COLO829 (cell line): ENCODE results near the gene DPP9.

Experiments
- DNase-seq: peaks from one replicate; pipeline ENCODE4 v3.0.0; 2012; ENCODE audit warnings: low spot score

Gene DPP9

DNA sequence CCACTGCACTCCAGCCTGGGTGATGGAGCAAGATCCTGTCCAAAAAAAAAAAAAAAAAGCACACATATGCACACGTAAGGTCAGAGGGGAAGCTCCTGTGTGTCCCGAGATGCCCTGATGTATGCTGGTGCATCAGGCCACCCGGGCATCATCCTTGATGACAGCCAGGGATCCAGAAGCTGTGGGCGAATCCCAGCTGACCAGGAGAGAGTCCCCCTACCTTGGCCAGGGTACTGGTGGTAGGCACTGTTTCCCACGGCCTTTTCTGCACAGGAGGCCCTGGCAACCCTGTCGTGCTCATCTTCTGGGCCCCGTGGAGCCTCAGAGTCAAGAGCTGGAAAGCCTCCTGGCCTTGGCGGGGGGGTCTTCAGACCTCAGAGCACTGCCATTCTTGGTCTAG, 67.5 kb downstream of the DPP9 start:
- no peak for DNase-seq

DNA sequence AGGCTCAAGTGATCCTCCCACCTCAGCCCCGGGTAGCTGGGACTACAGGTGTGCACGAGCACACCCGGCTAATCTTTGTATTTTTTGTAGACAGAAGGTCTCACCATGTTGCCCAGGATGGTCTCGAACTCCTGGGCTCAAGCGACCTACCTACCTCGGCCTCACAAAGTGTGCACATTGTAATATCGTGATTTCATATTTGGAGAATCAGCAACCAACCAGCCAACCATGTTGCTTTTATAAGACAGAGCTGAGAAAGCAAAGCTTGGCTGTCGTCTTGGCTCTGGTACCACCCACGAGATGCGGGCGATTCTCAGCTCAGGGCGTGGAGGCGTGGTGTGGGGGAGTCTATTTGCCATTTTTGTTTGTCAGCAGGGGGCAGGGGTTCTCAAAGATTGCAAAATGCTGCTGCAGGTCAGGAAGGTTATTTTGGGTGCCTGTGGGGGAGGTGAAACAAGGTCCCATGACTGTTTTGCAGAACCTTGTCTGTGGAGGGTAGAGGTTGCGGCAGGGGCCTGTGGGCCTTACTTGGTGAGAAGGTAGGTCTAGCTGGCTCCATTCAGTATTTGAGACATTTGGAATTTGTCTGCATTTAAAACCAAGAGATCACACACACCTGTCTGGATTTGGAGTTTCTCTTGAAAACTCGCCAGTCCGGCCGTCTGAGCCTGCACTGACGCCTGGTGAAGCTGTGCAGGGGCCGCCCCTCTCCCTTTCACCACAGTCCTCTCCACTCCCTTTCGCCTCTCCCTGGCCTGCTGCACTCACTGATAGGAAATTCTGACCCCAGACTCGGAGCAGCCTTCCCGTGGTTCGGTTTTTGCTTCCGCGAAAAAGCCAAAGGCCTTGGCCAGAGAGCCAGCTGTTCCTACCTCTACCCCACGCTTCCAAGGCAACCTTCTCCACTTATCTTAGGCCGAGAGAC, 68.9 kb downstream of the DPP9 start:
- no peak for DNase-seq

DNA sequence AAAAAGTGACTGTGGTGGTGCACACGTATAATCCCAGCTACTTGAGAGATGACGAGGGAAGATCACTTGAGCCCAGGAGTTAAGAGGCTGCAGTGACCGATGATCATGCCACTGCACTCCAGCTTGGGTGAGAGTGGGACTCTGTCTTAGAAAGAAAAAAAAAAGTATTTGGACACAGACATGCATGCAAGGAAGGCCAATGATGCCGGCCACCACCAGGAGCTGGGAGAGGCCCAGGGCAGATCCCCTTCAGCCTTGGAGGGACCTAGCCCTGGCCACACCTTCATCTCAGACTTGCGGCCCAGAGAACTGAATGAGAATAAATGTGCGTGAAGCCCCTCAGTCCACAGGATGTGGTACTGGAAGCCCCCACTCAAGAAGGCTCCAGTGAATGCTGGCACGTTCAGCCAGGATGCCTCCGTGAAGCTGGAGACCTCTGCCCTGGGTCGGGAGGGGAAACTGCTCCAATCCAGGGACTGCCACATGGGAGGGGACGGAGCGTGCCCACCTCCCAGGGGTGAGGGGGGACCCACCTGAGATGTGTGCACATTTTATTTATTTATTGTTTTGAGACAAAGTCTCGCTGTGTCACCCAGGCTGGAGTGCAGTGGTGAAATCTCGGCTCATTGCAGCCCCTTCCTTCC, 69.7 kb downstream of the DPP9 start:
- DNase-seq: no peak

DNA sequence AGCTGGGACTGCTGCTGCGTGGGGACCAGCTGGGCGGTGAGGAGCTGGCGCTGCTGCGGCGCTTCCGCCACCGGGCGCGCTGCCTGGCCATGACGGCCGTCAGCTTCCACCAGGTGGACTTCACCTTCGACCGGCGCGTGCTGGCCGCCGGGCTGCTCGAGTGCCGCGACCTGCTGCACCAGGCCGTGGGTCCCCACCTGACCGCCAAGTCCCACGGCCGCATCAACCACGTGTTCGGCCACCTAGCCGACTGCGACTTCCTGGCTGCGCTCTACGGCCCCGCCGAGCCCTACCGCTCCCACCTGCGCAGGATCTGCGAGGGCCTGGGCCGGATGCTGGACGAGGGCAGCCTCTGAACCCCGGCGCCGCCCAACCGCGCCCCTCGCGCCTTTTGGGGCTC, 71.6 kb downstream of the DPP9 start:
- DNase-seq: no peak

DNA sequence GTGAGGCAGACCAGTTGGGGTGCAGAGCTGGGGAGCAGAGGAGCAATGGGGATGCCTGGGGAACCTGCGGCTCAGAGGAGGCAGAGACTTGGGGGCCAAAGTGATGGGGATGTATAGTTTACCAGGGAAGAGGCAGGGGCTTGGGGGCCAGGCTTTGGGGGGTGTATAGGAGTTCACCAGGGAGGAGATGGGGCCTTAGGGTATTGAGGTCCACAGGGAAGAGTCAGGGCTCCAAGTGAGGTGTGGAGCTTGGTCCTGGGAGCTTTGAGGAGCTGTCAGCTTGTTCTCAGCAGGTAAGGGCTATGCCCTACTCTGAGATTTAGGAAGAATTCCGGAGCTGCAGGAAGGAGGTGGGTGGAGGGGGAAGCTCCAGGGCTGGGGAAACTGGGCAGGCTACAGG, 73.5 kb downstream of the DPP9 start:
- no peak for DNase-seq

DNA sequence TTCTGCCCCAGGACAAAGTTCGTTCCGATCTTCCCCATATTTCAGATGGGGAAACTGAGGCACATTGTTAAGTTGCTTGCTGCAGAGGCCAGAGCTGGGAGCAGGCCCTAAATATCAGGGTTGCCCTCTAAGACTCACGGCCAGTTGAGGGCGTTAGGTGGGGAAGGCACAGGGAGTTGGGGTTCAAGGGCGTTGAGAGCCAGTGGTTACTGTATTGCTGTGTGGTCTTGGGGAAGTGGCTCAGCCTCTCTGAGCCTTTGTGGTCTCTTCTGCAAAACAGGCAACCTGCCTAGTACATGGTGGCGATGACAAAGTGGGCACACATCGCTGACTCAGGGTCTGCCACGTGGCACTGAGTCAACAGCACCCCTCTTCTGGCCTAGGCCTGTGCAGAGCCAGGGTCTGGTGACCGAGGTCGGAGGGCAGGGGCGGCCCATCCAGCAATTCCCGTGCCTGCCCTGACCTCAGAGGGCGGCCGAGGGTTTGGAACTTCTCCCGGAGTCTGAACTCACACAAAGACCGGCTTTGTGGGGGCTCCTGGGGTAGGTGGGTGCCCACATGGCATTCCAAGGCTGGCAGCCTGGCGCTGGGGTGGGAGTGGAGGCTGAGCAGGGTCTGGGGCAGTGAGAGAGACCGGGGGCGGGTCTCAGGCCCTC, 74.1 kb downstream of the DPP9 start:
- DNase-seq: no peak

DNA sequence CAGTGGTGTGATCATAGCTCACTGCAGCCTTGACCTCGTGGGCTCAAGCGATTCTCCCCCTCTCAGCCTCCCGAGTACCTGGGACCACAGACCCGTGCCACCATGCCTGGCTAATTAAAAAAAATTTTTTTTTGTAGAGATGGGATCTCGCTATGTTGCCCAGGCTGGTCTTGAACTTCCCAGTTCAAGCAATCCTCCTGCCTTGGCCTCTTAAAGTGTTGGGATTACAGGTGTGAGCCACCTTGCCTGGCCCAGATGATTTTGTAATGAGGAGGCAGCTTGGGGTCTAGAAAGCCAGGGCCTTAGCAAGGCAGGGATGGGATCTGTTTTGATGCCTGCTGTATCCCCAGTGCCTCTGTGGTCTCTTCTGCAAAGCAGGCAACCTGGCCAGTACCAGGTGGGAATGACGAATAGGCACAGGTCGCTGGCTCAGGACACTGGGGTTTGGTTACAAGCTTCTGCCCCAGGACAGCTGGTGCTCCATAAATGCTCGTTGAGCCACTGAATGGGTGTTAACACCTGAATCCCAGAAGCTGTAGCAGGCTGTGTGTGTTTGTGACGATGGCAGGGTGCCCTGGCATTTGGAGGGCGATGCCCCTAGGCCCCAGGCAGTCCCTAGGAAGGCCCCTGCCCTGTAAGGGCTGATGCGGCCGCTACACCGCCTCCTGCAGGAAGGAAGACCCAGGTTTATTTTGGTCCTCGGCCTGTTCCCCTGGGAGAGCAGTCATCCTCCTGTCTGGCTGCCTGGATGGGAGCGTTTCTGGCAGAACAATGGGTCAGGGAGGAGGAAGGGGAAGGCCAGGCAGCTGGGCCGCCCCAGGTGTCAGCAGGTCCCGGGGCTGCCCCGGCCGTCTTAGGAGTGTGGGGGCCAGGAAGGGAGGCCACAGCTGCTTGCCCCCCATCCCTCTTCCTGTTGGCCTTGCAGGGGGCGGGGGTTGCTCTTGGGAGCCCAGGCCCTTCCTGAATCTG, 75.7 kb downstream of the DPP9 start:
- no peak for DNase-seq

DNA sequence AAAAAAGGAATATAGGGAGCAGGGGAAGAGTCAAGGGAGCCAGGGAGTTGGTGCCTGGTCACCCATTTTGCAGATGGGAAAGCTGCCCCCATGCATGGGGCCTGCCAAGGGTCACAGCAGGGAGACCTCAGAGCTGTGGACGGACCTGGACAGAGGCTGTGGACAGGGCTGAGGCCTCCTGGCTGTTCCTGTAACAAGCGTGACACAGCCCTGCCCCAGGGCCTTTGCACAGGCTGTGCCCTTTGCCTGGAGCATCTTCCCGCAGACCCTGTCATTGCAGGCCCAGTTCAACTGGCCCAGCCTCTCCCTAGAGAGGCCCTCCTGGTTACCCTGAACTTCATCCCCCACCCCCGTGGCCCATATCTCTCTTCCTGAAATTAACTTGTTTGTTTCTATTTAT, 77.9 kb downstream of the DPP9 start:
- DNase-seq: no peak

DNA sequence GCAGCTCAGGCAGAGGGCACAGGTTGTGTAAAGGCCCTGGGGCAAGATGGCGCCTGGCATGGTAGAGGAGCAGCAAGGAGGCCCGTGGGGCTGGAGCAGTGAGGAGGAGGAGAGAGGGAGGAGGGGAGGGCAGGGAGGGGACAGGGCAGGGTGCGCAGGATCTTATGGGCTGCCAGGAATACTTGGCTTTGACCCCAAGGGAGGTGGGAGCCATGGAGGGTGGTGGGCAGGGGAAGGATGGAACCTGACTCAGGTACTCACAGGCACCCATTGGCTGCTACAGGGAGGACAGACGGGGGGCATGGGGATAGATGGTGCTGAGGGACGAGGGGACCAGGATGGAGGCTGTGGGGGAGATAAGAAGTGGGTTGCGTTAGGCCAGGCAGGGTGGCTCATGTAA, 81.0 kb downstream of the DPP9 start:
- DNase-seq: no peak

DNA sequence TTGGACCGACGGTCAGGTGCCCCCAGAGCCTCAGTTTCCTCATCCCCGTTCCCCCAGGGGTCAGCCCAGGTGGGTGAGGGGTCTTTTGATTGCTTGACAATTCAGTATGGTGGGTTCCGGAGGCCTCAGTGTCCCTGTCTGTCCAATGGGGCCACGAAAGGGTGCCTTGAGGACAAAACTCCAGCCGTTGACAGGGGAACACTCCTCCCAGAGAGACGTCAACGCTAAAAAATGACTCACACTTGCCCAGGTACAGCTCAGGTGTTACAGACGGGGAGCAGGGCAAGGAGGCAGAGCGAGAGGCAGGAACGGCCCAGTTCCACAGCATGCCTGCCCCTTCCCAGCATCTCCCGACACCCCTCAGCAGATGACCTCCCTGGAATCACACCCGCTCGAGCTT, 82.5 kb downstream of the DPP9 start:
- no peak for DNase-seq

DNA sequence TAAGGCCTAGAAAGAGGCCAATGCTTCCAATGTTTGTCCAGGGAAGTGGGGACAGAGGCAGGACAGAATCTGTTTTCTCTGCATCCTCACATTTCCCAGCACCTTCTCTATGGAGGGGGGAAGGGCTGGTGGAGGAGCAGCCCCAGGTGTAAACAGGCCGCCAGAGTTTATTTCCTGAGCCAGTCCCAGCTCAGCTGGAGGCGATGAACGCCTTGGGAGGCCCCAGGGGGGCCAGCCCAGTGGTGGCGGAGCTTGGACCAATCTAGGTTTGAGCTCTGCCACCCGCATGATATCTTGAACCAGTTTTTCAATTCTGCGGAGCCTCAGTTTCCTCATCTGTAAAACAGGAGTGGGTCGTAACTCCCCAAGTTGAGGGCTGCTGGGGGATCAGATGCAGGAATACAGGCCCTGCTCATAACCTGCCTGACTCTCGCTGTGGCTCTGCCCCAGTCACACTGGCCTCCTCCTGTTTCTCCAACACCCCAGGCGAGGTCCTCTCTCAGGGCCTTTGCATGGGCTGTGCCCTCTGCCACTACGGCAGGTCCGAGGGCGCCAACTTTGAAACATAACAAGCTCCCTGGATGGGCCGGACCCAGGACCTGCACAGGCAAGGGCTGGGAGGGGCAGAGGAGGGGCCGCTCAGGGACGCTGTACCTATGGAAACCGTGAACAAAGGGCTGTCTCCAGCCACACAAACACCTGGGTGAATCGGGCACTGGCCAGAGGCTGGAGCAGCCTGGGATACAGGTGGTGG, 83.2 kb downstream of the DPP9 start:
- DNase-seq: no peak

DNA sequence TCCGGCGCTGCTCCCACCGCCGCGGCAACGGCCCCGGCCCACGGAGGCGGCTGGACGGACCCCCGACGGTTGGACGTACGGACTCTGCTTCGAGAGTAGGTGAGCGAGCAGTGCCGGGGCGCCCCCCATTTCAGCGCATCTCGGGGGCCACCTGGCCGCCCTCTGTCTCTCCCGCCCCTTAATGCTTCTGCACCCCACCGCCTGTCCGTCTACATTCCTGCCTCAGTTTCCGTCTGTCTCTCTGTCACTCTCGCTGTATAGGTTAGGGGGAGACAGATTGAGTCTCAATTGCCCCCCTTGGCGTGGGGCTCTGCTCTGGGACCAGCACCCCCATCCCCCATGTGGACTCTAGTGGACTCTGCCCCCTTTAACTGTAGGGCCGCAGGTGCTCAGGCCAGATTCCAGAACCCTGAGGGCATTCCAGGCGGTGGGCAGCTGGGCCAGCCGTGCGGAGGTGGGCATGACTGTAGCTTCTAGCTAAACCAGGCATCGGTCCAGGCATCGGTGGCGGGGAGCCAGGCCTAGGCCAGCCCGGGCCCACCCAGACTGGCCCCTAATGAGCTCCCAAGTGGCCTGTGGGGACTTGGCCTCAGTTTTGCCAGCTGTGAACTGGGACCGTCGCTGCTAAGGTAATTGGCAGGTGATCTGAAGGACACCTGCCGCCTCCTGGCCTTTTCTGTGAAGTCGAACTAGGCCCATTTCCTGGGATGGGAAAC, 84.0 kb downstream of the DPP9 start:
- no peak for DNase-seq

DNA sequence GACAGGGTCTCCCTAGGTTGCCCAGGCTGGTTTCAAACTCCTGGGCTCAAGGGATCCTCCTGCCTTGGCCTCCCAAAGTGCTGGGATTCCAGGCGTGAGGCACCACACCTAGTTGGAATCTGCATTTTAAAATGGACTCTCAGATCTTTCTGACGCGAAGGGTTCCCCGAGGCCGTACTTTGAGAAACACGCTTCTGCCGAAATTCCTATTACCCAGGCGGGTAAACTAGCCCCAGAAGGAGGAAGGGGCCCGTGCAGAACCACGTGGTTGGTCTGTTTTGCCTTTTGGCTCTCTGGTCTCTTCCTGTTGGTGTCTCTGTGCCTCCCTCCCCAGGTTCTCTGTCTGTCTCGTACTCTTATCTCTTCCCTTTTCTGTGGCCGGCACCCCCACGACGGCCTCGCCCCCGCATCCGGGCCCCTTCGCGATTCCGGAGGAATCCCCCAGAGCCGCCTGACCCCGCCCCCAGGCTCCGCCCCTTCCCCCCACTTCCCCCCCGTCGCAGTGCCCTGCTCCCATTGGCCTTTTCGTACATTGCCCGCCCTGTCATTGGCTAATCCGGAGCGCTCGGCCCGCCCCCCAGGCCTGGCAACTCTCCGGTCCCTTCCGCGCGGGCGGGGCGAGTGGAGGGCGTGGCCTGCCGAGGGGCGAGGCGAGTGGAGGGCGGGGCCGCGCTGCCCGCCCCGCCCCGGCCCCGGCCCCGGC, 84.7 kb downstream of the DPP9 start, which contains the start of gene TNFAIP8L1:
TNFAIP8L1 (plus strand) TSS at position 689 of the 703 bp plus-strand sequence. CDS start 12,354 bp downstream, outside the sequence.
- DNase-seq: peak; percentile 100

DNA sequence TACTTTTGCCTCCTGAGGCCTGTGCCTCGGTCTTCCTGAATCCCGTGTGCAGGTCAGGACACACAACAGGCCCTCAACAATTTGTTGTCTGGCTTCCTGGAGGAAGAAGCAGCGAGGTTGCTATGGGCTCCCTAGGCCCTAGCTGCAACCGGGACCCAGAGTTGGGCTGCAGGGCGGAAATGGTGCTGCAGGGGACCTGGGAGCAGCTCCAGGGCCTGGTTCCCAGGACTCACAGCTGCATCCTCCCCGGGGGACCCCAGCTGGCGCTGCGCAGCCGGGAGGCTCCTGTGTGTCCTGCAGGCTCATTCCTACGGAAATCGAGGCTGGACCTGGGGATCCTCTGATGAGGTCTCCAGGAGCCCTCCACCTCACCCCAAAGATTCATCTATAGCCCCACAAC, 85.3 kb downstream of the DPP9 start:
- no peak for DNase-seq

DNA sequence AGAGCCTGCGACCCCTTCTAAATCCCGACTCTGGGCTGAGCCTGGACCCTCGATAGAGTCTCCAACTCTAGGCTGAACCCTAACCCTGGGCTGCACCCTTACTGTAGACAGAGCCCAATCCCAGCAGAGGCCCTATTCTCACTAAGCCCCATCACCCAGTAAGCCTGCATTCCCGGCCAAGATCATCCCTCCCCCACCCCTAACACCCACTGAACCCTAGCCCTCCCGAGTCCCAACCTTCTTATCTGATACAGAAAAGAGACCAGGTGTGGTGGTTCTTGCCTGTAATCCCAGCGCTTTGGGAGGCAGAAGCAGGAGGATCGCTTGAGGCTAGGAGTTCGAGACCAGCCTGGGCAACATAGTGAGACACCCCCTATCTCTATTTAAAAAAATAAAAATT, 86.9 kb downstream of the DPP9 start:
- DNase-seq: no peak

DNA sequence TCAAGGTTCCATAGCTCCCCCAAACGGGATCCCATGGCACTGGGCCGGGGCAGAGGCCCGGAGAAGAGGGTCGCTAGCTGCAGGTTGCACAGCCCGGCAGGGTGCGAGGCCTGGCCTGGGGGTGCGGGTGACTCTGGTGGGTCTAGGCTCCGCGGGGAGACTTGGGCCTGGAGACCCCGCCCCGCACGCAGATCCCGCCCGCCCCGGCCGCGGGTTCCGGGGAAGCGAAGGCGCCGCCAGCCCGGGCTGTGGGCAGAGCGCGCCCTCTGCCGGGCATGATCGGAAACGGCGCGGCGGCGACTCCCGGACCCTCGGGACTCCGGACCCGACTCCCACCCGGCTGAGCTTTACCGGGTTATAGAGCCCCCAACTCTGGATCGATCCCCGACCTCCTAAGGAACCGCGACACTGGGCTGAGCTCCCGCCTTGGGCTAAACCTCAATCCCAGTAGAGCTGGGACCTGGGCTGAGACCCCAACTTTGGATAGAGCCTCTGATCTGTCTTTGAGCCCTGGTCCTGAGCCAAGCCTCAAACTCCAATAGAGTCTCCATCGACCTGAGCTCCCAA, 87.4 kb downstream of the DPP9 start:
- DNase-seq: peak; percentile 40

DNA sequence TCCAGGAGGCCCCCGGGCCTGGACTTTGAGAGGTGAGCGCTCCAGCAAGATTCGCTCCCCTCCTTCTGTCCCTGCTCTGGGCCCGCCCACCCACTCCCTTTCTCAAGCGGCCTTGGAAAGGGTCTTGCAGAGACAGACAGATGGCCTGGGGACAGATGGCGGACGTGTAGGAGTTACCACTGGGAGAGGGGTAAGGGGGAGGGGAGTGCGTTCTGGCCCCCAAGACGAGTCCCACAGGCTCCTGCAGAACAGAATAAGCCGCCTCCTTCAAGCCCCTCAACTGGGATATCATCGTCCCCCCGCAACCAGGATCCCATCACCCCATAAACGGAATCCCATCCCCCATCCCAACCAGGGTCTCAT, 87.9 kb downstream of the DPP9 start:
- no peak for DNase-seq

DNA sequence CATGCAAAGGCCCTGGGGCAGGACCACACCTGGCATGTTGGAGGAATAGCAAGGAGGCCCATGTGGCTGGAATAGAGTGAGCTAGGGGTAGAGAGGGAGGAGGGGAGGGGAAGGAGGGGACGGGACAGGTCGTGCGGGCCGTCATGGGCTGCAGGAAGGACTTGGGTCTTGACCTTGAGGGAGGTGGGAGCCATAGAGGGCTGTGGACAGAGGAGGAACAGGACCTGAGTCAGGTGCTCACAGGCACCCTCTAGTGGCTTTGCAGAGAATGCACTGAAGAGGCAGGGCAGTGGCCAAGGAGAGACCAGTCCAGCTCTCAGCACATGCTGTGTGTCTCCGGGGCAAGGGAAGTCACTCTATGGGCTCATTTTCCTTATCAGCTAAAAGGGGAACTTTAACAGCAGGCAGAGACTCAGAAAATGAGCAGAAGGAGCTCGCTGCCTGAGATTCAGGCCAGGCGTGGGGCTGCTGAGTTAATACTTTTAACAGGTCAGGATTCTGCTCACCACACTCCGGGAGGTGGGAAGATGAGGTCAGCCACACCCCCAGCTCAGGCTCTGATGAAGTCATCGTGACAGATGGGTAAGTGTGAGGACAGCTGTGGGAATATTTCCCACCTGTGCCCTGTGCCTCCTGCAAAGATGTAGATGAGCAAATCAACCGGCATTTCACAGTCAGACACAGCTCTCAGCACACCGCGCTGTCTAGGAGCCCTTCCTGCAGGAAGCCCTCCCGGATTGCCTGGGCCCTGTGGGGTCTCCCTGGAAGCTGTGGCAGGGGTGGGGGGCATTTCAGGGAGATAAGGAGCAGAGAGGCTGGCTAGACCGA, 90.3 kb downstream of the DPP9 start:
- no peak for DNase-seq
